BLaER1 (cell line): ENCODE measurements around the gene ACOX2.

Source experiments
- H3K27ac ChIP-seq: shearing (Covaris generic); formaldehyde crosslinking; 2 replicates; pipeline ENCODE4 v1.8.1; 2022
- H3K27me3 ChIP-seq: shearing (Covaris generic); formaldehyde crosslinking; 2 replicates; pipeline ENCODE4 v1.8.1; 2022
- H3K36me3 ChIP-seq: shearing (Covaris generic); formaldehyde crosslinking; 2 replicates; pipeline ENCODE4 v1.8.1; 2022
- H3K4me1 ChIP-seq: shearing (Covaris generic); formaldehyde crosslinking; 2 replicates; pipeline ENCODE4 v1.8.1; 2022
- H3K4me2 ChIP-seq: shearing (Covaris generic); formaldehyde crosslinking; 2 replicates; pipeline ENCODE4 v1.8.1; 2022
- H3K4me3 ChIP-seq: shearing (Covaris generic); formaldehyde crosslinking; 2 replicates; pipeline ENCODE4 v1.8.1; 2022
- H3K9ac ChIP-seq: shearing (Covaris generic); formaldehyde crosslinking; 2 replicates; pipeline ENCODE4 v1.8.1; 2022
- H3K9me3 ChIP-seq: shearing (Covaris generic); formaldehyde crosslinking; 2 replicates; pipeline ENCODE4 v1.8.1; 2022
- H4K20me1 ChIP-seq: shearing (Covaris generic); formaldehyde crosslinking; 2 replicates; pipeline ENCODE4 v1.8.1; 2022
- Cebpa-rat ChIP-seq: shearing (Covaris generic); IDR thresholded peaks from 2 replicates; pipeline ENCODE4 v1.8.1; 2022

Gene ACOX2

DNA sequence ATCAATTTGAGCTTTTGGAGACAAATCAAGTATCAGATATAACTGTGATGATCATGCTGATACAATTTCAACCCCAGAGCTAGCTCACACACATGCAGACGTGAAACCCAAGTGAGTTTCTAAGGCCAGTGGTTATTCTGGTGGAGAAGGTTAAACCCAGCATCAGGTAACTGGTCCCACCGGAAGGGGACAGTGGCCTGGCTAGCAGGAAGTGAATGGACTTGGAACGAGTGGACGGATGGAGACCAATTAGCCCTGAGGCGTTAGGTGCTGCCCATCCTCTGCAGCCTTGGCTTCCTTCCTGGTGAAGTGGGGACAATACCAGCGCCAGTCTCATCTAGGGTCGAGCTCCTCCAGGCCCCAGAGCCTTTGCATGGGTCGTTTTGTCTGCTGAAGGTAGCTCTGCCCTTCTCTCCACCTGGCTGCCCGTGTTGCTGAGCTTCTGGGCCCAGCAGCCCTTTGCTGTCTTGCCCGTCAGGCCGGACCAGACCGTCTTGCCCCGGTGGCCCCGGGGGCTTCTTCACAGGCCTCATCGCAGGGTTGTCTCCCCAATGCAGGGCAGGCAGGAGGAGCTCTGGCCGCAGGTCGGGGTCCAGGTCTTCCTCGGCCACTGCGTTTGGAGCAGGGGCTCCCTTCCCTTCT, 46.0 kb downstream of the ACOX2 start:
- Histone ChIP-seq H4K20me1 (peaks cover 38% of the 10 kb centered on the region), H3K36me3 (no peaks in the 10 kb centered on the region), H3K9ac (peak overlapping the region; percentile 16; the same call in 1 of the 2 replicates), H3K4me1 (peaks cover 34% of the 10 kb centered on the region), H3K9me3 (no peaks in the 10 kb centered on the region), H3K27ac (no peak overlapping the region; the same call in 1 of the 2 replicates), H3K4me3 (peak overlapping the region; percentile 94), H3K4me2 (peak overlapping the region; percentile 68), H3K27me3 (peaks cover 5% of the 10 kb centered on the region; the same call in 1 of the 2 replicates)
- no peak for TF ChIP-seq Cebpa-rat

GRCh38 chr3:58488967-58489366, 48.0 kb downstream of the ACOX2 start:
- Histone ChIP-seq H3K27me3 (peaks cover 5% of the 10 kb centered on the region; the same call in 1 of the 2 replicates), H3K27ac (no peak overlapping the region), H3K4me1 (peaks cover 17% of the 10 kb centered on the region), H3K36me3 (no peaks in the 10 kb centered on the region), H4K20me1 (peaks cover 18% of the 10 kb centered on the region), H3K4me2 (no peak overlapping the region), H3K9me3 (no peaks in the 10 kb centered on the region), H3K4me3 (no peak overlapping the region), H3K9ac (no peak overlapping the region)
- TF ChIP-seq Cebpa-rat = no peak

DNA sequence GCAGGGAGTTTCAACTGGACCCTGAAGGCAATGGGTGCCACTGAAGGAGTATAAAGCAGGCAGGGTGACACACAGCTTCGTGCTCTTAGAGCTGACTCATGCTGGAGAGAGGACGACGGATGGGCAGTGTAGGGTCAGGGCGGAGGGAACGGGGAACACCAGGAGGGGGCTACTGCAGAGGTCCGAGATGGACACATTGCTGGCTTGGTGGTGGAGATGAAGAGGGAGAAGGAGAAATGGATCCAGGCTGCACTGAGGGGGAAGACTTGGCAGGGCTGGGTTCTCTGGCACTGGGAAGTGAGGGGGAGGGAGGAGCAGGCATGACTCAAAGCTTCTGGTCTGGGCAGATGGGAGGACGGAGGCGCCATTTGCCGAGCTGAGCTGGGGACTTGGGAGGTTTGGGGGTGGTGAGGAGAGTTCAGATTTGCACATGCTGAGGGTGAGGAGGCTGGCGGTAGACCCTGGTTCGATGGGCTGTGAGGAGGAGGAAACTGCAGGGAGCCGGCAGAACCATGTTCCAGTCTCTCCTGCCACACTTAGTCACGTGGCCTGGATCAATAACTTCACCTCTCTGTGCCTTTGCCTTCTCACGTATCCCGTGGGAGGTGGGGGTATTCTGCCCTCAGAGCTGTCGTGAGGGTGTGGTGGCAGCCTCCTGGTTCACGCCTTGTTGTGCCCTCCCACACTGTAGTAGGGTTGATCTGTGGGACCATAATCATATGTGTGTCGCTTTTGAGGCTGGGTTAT, 49.7 kb downstream of the ACOX2 start:
- no peaks in the 10 kb centered on the region for H3K36me3 ChIP-seq
- H4K20me1 ChIP-seq = peaks cover 1% of the 10 kb centered on the region
- TF ChIP-seq Cebpa-rat = no peak
- no peak overlapping the region for H3K4me3 ChIP-seq
- no peak overlapping the region for H3K27ac ChIP-seq
- no peak overlapping the region for H3K4me2 ChIP-seq
- H3K4me1 ChIP-seq = peaks cover 5% of the 10 kb centered on the region
- H3K27me3 ChIP-seq = peaks cover 5% of the 10 kb centered on the region; the same call in 1 of the 2 replicates
- no peaks in the 10 kb centered on the region for H3K9me3 ChIP-seq
- H3K9ac ChIP-seq = no peak overlapping the region

GRCh38 chr3:58485801-58486435, 51.1 kb downstream of the ACOX2 start:
- Histone ChIP-seq H3K4me2 (no peak overlapping the region), H4K20me1 (no peaks in the 10 kb centered on the region), H3K27me3 (peaks cover 5% of the 10 kb centered on the region; the same call in 1 of the 2 replicates), H3K9me3 (no peaks in the 10 kb centered on the region), H3K4me1 (no peaks in the 10 kb centered on the region), H3K9ac (no peak overlapping the region), H3K27ac (no peak overlapping the region), H3K36me3 (no peaks in the 10 kb centered on the region), H3K4me3 (no peak overlapping the region)
- no peak for TF ChIP-seq Cebpa-rat

DNA sequence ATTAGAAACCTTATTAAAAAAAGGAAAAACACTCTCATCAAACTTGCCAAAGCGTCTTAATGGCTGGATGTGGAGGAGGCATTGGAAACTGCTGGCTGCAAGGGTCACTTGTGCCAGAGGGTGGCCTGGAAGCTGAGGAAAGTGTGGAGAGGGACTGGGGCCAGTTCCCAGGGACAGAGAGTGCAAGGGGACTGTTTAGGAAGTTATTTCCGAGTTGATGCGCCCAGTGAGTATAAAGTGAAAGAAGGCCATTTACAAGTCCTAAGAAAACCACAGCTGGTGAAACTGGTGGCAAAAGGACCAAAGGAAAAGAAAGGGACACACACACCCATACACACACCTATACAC, 52.3 kb downstream of the ACOX2 start:
- no peak for TF ChIP-seq Cebpa-rat

GRCh38 chr3:58484045-58484721, 52.8 kb downstream of the ACOX2 start:
- no peak overlapping the region for H3K27ac ChIP-seq
- peaks cover 5% of the 10 kb centered on the region; the same call in 1 of the 2 replicates for H3K27me3 ChIP-seq
- no peak overlapping the region for H3K9ac ChIP-seq
- H3K9me3 ChIP-seq = peaks cover 15% of the 10 kb centered on the region
- H3K4me2 ChIP-seq = no peak overlapping the region
- H3K36me3 ChIP-seq = no peaks in the 10 kb centered on the region
- no peaks in the 10 kb centered on the region for H3K4me1 ChIP-seq
- no peaks in the 10 kb centered on the region for H4K20me1 ChIP-seq
- TF ChIP-seq Cebpa-rat = no peak
- no peak overlapping the region for H3K4me3 ChIP-seq

More for the DNA sequence above, 52.3 kb downstream of the ACOX2 start:
- Histone ChIP-seq H3K4me2 (no peak overlapping the region), H3K4me3 (no peak overlapping the region), H3K4me1 (no peaks in the 10 kb centered on the region), H3K27me3 (peaks cover 5% of the 10 kb centered on the region; the same call in 1 of the 2 replicates), H3K9me3 (peaks cover 10% of the 10 kb centered on the region), H3K9ac (no peak overlapping the region), H3K36me3 (no peaks in the 10 kb centered on the region), H4K20me1 (no peaks in the 10 kb centered on the region), H3K27ac (no peak overlapping the region)

DNA sequence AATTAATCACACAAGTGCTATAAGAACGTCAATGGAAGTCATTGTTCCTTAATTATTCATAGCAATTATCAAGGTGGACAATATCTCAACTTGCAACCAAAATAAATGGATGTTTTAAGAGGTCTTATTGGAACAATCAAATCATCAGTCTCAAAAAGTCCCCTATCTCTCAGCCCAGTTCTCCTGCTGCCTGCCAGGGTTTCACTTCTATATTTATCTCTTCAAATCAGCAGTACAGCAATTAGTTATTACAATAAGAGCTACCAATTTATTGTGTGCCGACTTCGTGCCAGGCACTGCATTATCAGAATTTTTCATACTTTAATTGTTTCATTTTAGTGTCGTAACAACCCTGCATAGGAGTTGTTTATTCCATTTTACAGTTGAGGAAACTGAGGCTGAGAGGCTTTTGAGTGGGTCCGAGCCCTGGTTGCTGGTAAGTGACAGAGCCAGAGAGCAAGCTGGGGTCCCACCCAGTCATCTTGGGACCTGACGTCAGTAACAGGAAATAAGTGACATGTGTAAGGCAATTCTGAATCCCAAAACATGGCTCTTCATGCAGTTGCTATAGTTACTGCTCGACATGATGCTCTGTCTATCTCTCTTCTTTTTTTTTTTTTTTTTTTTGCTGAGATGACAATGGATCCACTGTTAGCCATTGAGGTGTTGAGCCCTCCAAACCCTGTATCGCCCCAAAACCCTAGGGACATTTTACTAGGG, 53.9 kb downstream of the ACOX2 start:
- H3K4me2 ChIP-seq = no peak overlapping the region
- H3K36me3 ChIP-seq = no peaks in the 10 kb centered on the region
- peaks cover 4% of the 10 kb centered on the region; the same call in 1 of the 2 replicates for H3K27me3 ChIP-seq
- H3K4me3 ChIP-seq = no peak overlapping the region
- H3K27ac ChIP-seq = no peak overlapping the region
- H3K4me1 ChIP-seq = no peaks in the 10 kb centered on the region
- H3K9me3 ChIP-seq = peaks cover 20% of the 10 kb centered on the region
- no peak for TF ChIP-seq Cebpa-rat
- H4K20me1 ChIP-seq = no peaks in the 10 kb centered on the region
- no peak overlapping the region for H3K9ac ChIP-seq

GRCh38 chr3:58480309-58480708, 56.7 kb downstream of the ACOX2 start:
- peaks cover 9% of the 10 kb centered on the region for H3K4me1 ChIP-seq
- H3K9ac ChIP-seq = no peak overlapping the region
- no peak overlapping the region for H3K4me2 ChIP-seq
- H3K27ac ChIP-seq = no peak overlapping the region
- H3K27me3 ChIP-seq = no peaks in the 10 kb centered on the region
- no peak for TF ChIP-seq Cebpa-rat
- H3K9me3 ChIP-seq = peaks cover 20% of the 10 kb centered on the region
- H3K4me3 ChIP-seq = no peak overlapping the region
- H4K20me1 ChIP-seq = no peaks in the 10 kb centered on the region
- H3K36me3 ChIP-seq = no peaks in the 10 kb centered on the region

DNA sequence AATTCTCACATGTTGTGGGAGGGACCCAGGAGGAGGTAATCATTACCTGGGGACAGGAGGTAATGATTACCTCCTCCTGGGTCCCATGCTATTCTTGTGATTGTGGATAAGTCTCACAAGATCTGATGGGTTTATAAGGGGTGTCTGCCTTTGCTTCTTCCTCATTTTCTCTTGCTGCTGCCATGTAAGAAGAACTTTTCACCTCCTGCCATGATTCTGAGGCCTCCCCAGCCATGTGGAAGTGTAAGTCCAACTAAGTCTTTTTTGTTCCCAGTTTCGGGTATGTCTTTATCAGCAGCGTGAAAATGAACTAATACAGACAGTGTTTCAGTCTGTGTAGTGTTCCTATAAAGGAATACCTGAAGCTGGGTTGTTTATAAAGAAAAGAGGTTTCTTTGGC, 58.2 kb downstream of the ACOX2 start:
- no peaks in the 10 kb centered on the region for H4K20me1 ChIP-seq
- H3K27me3 ChIP-seq = no peaks in the 10 kb centered on the region
- no peak for TF ChIP-seq Cebpa-rat
- peaks cover 21% of the 10 kb centered on the region for H3K4me1 ChIP-seq
- H3K9me3 ChIP-seq = peaks cover 20% of the 10 kb centered on the region
- no peak overlapping the region for H3K4me3 ChIP-seq
- no peaks in the 10 kb centered on the region for H3K36me3 ChIP-seq
- H3K9ac ChIP-seq = no peak overlapping the region
- no peak overlapping the region for H3K4me2 ChIP-seq
- H3K27ac ChIP-seq = no peak overlapping the region
